K562 (cell line): ENCODE data around the gene SIX3.

Source experiments
- BRCA1 ChIP-seq, 2 experiments: fragments of 450-650 bp in 1 of 2; sonication (generic) in 1 of 2; formaldehyde crosslinking in 1 of 2; IDR thresholded peaks; 2 replicates each; pipeline versions ENCODE4 v1.5.0 to v1.6.1; 2017 to 2020; ENCODE audit warnings: mild to moderate bottlenecking in 1 of 2, missing genetic modification reagents in 1 of 2
- BRD4 ChIP-seq: fragments of 200-600 bp; sonication (generic); IDR thresholded peaks from 2 replicates; pipeline ENCODE4 v1.6.1; 2017; ENCODE audit warnings: inconsistent platforms
- CBX5 ChIP-seq: IDR thresholded peaks from 2 replicates; pipeline ENCODE4 v1.6.1; 2014; ENCODE audit warnings: low read depth, borderline replicate concordance
- CTCF ChIP-seq, 3 experiments: IDR thresholded peaks in 2 of 3; conservative IDR thresholded peaks in 1 of 3; 2 replicates each; pipeline ENCODE4 v1.5.1; 2011 to 2012; ENCODE audit warnings: low read length in 3 of 3, mild to moderate bottlenecking in 3 of 3, control low read depth in 2 of 3, improper control_type of control experiment in 1 of 3, inconsistent platforms in 1 of 3, low read depth in 1 of 3, mixed read lengths in 1 of 3, moderate library complexity in 1 of 3; ENCODE audit not compliant: insufficient read depth in 2 of 3
- ETV5 ChIP-seq: sonication (generic); formaldehyde crosslinking; IDR thresholded peaks from 2 replicates; pipeline ENCODE4 v1.4.0; 2020; ENCODE audit warnings: low read depth, mild to moderate bottlenecking, missing genetic modification reagents
- GABPB1 ChIP-seq: sonication (generic); formaldehyde crosslinking; IDR thresholded peaks from 2 replicates; pipeline ENCODE4 v1.8.0; 2022; ENCODE audit warnings: mild to moderate bottlenecking, missing genetic modification reagents
- HDAC1 ChIP-seq, 2 experiments: fragments of 450-650 bp; IDR thresholded peaks; 2 replicates each; pipeline ENCODE4 v1.6.1; 2016 to 2017; ENCODE audit warnings: inconsistent platforms in 1 of 2, mild to moderate bottlenecking in 1 of 2, moderate library complexity in 1 of 2
- NFE2L1 ChIP-seq: fragments of 450-650 bp; IDR thresholded peaks from 2 replicates; pipeline ENCODE4 v1.6.1; 2016; ENCODE audit warnings: missing genetic modification characterization, low read depth, mild to moderate bottlenecking, missing compliant biosample characterization, moderate library complexity, borderline replicate concordance
- PML ChIP-seq: IDR thresholded peaks from 2 replicates; pipeline ENCODE4 v1.6.1; 2012; ENCODE audit warnings: low read length, inconsistent platforms
- SMARCA4 ChIP-seq: fragments of 450-650 bp; IDR thresholded peaks from 2 replicates; pipeline ENCODE4 v1.6.1; 2016
- SMC3 ChIP-seq: conservative IDR thresholded peaks from 2 replicates; pipeline ENCODE4 v1.6.1; 2011; ENCODE audit warnings: low read depth, low read length, improper control_type of control experiment; ENCODE audit not compliant: insufficient read depth
- TEAD1 ChIP-seq, 2 experiments: fragments of 450-650 bp in 1 of 2; sonication (generic) in 1 of 2; formaldehyde crosslinking; IDR thresholded peaks; 2 replicates each; pipeline versions ENCODE4 v1.4.0 to v1.8.0; 2020 to 2022; ENCODE audit warnings: mild to moderate bottlenecking in 2 of 2, missing genetic modification reagents in 1 of 2
- ZHX1 ChIP-seq: fragments of 150-350 bp; conservative IDR thresholded peaks from 2 replicates; pipeline ENCODE4 v1.6.1; 2014; ENCODE audit warnings: low read length

GRCh38 chr2:44932079-44932478 is 9.4 kb upstream of the SIX3 start:
- TF ChIP-seq SMC3 (no peak), BRCA1 (IDR thresholded peaks at IDR 0.05) (no peak), BRCA1 (CRISPR knock-in tag; IDR thresholded peaks at IDR 0.05) (no peak), BRD4 (no peak), CBX5 (no peak), PML (no peak), CTCF (IDR thresholded peaks at IDR 0.05 in 2 of 3, conservative IDR thresholded peaks at IDR 0.05 in 1 of 3; ENCODE audit: insufficient read depth in 2 of 3, low read depth in 1 of 3, low read length in 3 of 3) (no peak), GABPB1 (no peak), NFE2L1 (tag) (no peak), ETV5 (no peak), HDAC1 (IDR thresholded peaks at IDR 0.05) (no peak), TEAD1 (CRISPR knock-in tag; IDR thresholded peaks at IDR 0.05) (no peak), SMARCA4 (no peak), ZHX1 (no peak)
